H1 (cell line): ENCODE results near the gene ARHGEF16. TPM values are rescaled to one million over a fixed set of nuclear protein-coding genes. Genes with fewer than 3 reads are reported as not detected.

Experiments used
- CTCF ChIA-PET: fragments of 300-600 bp; sonication (Branson Sonifier 250); formaldehyde crosslinking; loops from one replicate; lab custom pipeline; 2021; ENCODE audit not compliant: partially characterized antibody; lab: Charles Lee
- POLR2A ChIA-PET: fragments of 300-600 bp; sonication (Branson Sonifier 250); formaldehyde crosslinking; loops from one replicate; lab custom pipeline; 2021; ENCODE audit warnings: inconsistent platforms; ENCODE audit not compliant: partially characterized antibody; lab: Charles Lee
- DNase-seq, 2 experiments: peaks; one replicate each; pipeline versions ENCODE4 v3.0.0 to v3.0.0-alpha.2; 2010 to 2022; ENCODE audit warnings: low spot score in 2 of 2, low read depth in 1 of 2, mixed read lengths in 1 of 2
- FAIRE-seq: peaks from 2 replicates; lab custom pipeline; 2011; peaks lifted over from hg19 to GRCh38; lab: Jason Lieb, UNC
- H2AFZ ChIP-seq: 2 replicates; pipeline ENCODE4 v1.8.1; 2012; ENCODE audit warnings: low read length, inconsistent platforms
- H2AK5ac ChIP-seq: 2 replicates; pipeline ENCODE4 v1.6.1; 2013; ENCODE audit warnings: low read depth, low read length
- H2BK120ac ChIP-seq: replicated peaks from 2 replicates; pipeline ENCODE3; 2013; ENCODE audit warnings: low read depth, low read length, inconsistent platforms
- H2BK12ac ChIP-seq: 2 replicates; pipeline ENCODE4 v1.6.1; 2013; ENCODE audit warnings: low read depth, low read length
- H2BK15ac ChIP-seq: 2 replicates; pipeline ENCODE4 v1.6.1; 2013; ENCODE audit warnings: low read length
- H2BK20ac ChIP-seq: 2 replicates; pipeline ENCODE4 v1.6.1; 2013; ENCODE audit warnings: low read length
- H2BK5ac ChIP-seq: 2 replicates; pipeline ENCODE4 v1.6.1; 2013; ENCODE audit warnings: low read depth, low read length
- H3K14ac ChIP-seq: 2 replicates; pipeline ENCODE4 v1.6.1; 2013; ENCODE audit warnings: inconsistent platforms; ENCODE audit not compliant: insufficient read length
- H3K18ac ChIP-seq: 2 replicates; pipeline ENCODE4 v1.6.1; 2013; ENCODE audit warnings: low read length; ENCODE audit errors: extremely low read depth
- H3K23ac ChIP-seq: 2 replicates; pipeline ENCODE4 v1.6.1; 2013; ENCODE audit warnings: inconsistent platforms; ENCODE audit not compliant: insufficient read length
- H3K23me2 ChIP-seq: 2 replicates; pipeline ENCODE4 v1.6.1; 2013; ENCODE audit warnings: low read depth, low read length
- H3K27ac ChIP-seq: 2 replicates; pipeline ENCODE4 v1.6.1; 2011; ENCODE audit warnings: low read depth, low read length, inconsistent platforms
- H3K27me3 ChIP-seq, 4 experiments: replicated peaks in 1 of 4; 1 replicate in 1 of 4; 2 replicates in 3 of 4; pipeline versions ENCODE4 v1.6.1 to v1.8.1; 2011 to 2013; ENCODE audit warnings: low read length in 3 of 4, mild to moderate bottlenecking in 3 of 4, inconsistent platforms in 2 of 4, mixed read lengths in 2 of 4, moderate library complexity in 1 of 4; ENCODE audit not compliant: control insufficient read depth in 3 of 4, insufficient read depth in 3 of 4; ENCODE audit errors: extremely low read depth in 1 of 4
- H3K36me3 ChIP-seq, 4 experiments: 2 replicates each; pipeline versions ENCODE4 v1.6.1 to v1.8.1; 2011 to 2013; ENCODE audit warnings: mild to moderate bottlenecking in 4 of 4, low read length in 3 of 4, moderate library complexity in 2 of 4, control low read depth in 1 of 4, inconsistent platforms in 1 of 4; ENCODE audit not compliant: insufficient read depth in 4 of 4, control insufficient read depth in 2 of 4
- H3K4ac ChIP-seq: replicated peaks from 2 replicates; pipeline ENCODE3; 2013; ENCODE audit warnings: low read length, low read depth, mixed read lengths, inconsistent platforms; ENCODE audit not compliant: insufficient read length
- H3K4me1 ChIP-seq, 4 experiments: replicated peaks in 1 of 4; 1 replicate in 1 of 4; 2 replicates in 3 of 4; pipeline versions ENCODE4 v1.6.1 to v1.8.1; 2011 to 2013; ENCODE audit warnings: low read length in 3 of 4, inconsistent platforms in 2 of 4, mixed read lengths in 1 of 4; ENCODE audit not compliant: insufficient read depth in 4 of 4, control insufficient read depth in 3 of 4
- H3K4me2 ChIP-seq, 2 experiments: 2 replicates each; pipeline versions ENCODE4 v1.6.1 to v1.8.1; 2011 to 2013; ENCODE audit warnings: low read depth in 2 of 2, low read length in 2 of 2, control low read depth in 1 of 2, inconsistent platforms in 1 of 2, mild to moderate bottlenecking in 1 of 2; ENCODE audit not compliant: insufficient read depth in 1 of 2
- H3K4me3 ChIP-seq, 4 experiments: fragments of 200-600, 300-600 bp in 1 of 4; sonication (generic), shearing (Covaris generic), sonication (Bioruptor Twin) in 1 of 4; 2 replicates each; pipeline versions ENCODE4 v1.5.1 to v1.8.1; 2011 to 2016; ENCODE audit warnings: low read length in 4 of 4, low read depth in 3 of 4, control low read depth in 2 of 4, inconsistent platforms in 2 of 4, mild to moderate bottlenecking in 2 of 4, mixed read lengths in 1 of 4, moderate library complexity in 1 of 4; ENCODE audit not compliant: insufficient read depth in 2 of 4; ENCODE audit errors: extremely low read depth in 1 of 4
- H3K56ac ChIP-seq: replicated peaks from 2 replicates; pipeline ENCODE3; 2013; ENCODE audit warnings: low read depth, mild to moderate bottlenecking, mixed read lengths, low read length, inconsistent platforms; ENCODE audit not compliant: insufficient read length
- H3K79me1 ChIP-seq: 2 replicates; pipeline ENCODE4 v1.6.1; 2013; ENCODE audit warnings: low read depth, low read length, control low read depth
- H3K79me2 ChIP-seq, 2 experiments: 2 replicates each; pipeline versions ENCODE4 v1.6.1 to v1.8.1; 2012 to 2013; ENCODE audit warnings: low read length in 2 of 2, mild to moderate bottlenecking in 2 of 2, inconsistent platforms in 1 of 2; ENCODE audit not compliant: insufficient read depth in 2 of 2, control insufficient read depth in 1 of 2
- H3K9ac ChIP-seq, 4 experiments: replicated peaks in 1 of 4; 1 replicate in 1 of 4; 2 replicates in 3 of 4; pipeline versions ENCODE4 v1.6.1 to v1.8.1; 2011 to 2013; ENCODE audit warnings: low read depth in 3 of 4, low read length in 3 of 4, control low read depth in 2 of 4, mild to moderate bottlenecking in 2 of 4, moderate library complexity in 2 of 4, inconsistent platforms in 1 of 4; ENCODE audit errors: extremely low read depth in 1 of 4
- H3K9me3 ChIP-seq, 2 experiments: 2 replicates each; pipeline versions ENCODE4 v1.6.1 to v1.8.1; 2012 to 2013; ENCODE audit warnings: mild to moderate bottlenecking in 2 of 2, moderate library complexity in 2 of 2, control low read depth in 1 of 2, inconsistent platforms in 1 of 2, low read depth in 1 of 2, low read length in 1 of 2, mixed read lengths in 1 of 2; ENCODE audit not compliant: insufficient read depth in 2 of 2
- H4K20me1 ChIP-seq, 2 experiments: replicated peaks in 1 of 2; 2 replicates each; pipeline versions ENCODE3 to v1.8.1; 2011 to 2013; ENCODE audit warnings: inconsistent platforms in 2 of 2, low read length in 2 of 2, mild to moderate bottlenecking in 1 of 2; ENCODE audit not compliant: insufficient read depth in 2 of 2, control insufficient read depth in 1 of 2
- H4K5ac ChIP-seq: 2 replicates; pipeline ENCODE4 v1.6.1; 2013; ENCODE audit warnings: low read length, low read depth, mixed read lengths, inconsistent platforms; ENCODE audit not compliant: insufficient read length
- H4K8ac ChIP-seq: 2 replicates; pipeline ENCODE4 v1.8.0; 2013; ENCODE audit warnings: mild to moderate bottlenecking, moderate library complexity, low read length, inconsistent platforms; ENCODE audit not compliant: insufficient read depth; ENCODE audit errors: extremely low read depth
- H4K91ac ChIP-seq: replicated peaks from 2 replicates; pipeline ENCODE3; 2013; ENCODE audit warnings: low read length, mixed read lengths, inconsistent platforms; ENCODE audit not compliant: insufficient read length
- BRCA1 ChIP-seq: IDR thresholded peaks from 2 replicates; pipeline ENCODE4 v1.6.1; 2012; ENCODE audit warnings: low read depth, low read length, improper control_type of control experiment
- SAP30 ChIP-seq: fragments of 300-600 bp; sonication (generic); IDR thresholded peaks from 2 replicates; pipeline ENCODE4 v1.7.1; 2012; ENCODE audit warnings: low read length, moderate library complexity, mild to moderate bottlenecking, inconsistent platforms; ENCODE audit not compliant: insufficient read depth, insufficient replicate concordance
- WGBS, 2 experiments: shearing (Covaris generic) in 1 of 2; methylation state at CpG; one replicate each; pipeline versions ENCODE4 v1.1.6 to v1.1.7; 2013 to 2015; ENCODE audit warnings: low lambda C conversion rate in 2 of 2, mixed read lengths in 2 of 2, inconsistent platforms in 1 of 2, low coverage in 1 of 2, missing lambda C conversion rate in 1 of 2; ENCODE audit not compliant: insufficient replicate concordance in 2 of 2, insufficient coverage in 1 of 2, insufficient read length in 1 of 2; ENCODE audit errors: extremely low coverage in 1 of 2, missing lambda C conversion rate in 1 of 2; 5-methylcytosine and 5-hydroxymethylcytosine counted together
- polyA plus RNA-seq, 7 experiments: library from polyadenylated mRNA; depleted of rRNA in 3 of 7; stranded (reverse) in 5 of 7; unstranded in 2 of 7; fragments of >200 nt in 5 of 7; fragments of 200-250 nt in 2 of 7; gene quantifications; 1 replicate in 5 of 7; 2 replicates in 1 of 7; 4 replicates in 1 of 7; pipeline versions ENCODE4 v1.2.1 to v1.2.3, GENCODE V29; 2011 to 2013; ENCODE audit warnings: missing spikeins in 2 of 7, mixed read lengths in 2 of 7
- total RNA-seq: library from RNA; stranded (reverse); fragmentation: NEBNext Ultra II Directional; extraction: Animal tissue kit (Norgen Biotek cat#: 25700); gene quantifications from 2 replicates; pipeline ENCODE4 v1.2.1, GENCODE V29; 2021

ARHGEF16 gene
- total and polyA plus RNA-seq, 2 of the 8 experiments (the other 6 are each of a cell fraction or from before 2014, with no cell fraction given): 18.3 to 20.7 TPM

DNA sequence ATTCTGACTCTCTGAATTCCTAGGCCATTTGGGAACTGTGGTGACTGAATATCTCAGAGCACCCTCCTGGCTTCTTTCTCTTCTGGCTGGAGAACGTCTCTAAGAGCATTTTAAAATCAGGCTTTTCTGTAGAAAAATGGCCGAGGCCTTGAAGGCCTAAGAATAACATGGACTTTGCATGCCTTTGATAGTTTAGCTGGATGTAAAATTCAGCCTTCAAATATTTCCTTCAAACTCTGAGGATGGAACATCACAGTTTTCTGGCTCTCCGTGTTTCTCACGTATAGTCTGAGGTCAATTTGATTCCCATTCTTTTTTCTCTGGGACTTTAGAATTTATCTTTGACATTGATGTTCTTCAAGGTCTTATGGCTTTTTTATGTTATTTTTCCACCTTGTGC, 34.0 kb downstream of the ARHGEF16 start:
- Histone ChIP-seq H2BK15ac (no peak overlapping the region), H3K79me2 (no peaks in the 10 kb centered on the region), H3K18ac (no peak overlapping the region), H2BK20ac (no peak overlapping the region), H3K4me3 (no peak overlapping the region), H3K23ac (no peak overlapping the region), H4K91ac (no peak overlapping the region), H3K56ac (no peak overlapping the region), H4K5ac (no peak overlapping the region), H3K4ac (no peak overlapping the region), H3K4me1 (no peaks in the 10 kb centered on the region; a peak in 1 of 7 replicates), H3K4me2 (no peak overlapping the region), H4K8ac (no peak overlapping the region), H3K14ac (no peak overlapping the region), H2AK5ac (no peak overlapping the region), H4K20me1 (peaks cover 0 to 4% of the 10 kb centered on the region in 2 experiments), H2BK5ac (no peak overlapping the region), H3K27ac (no peak overlapping the region), H2BK120ac (no peak overlapping the region), H3K9me3 (peaks cover 8 to 26% of the 10 kb centered on the region in 2 experiments; a peak in 2 of 4 replicates), H3K79me1 (no peaks in the 10 kb centered on the region), H3K9ac (no peak overlapping the region), H3K36me3 (no peaks in the 10 kb centered on the region; a peak in 1 of 8 replicates), H2AFZ (no peak overlapping the region), H3K23me2 (no peaks in the 10 kb centered on the region), H2BK12ac (no peak overlapping the region), H3K27me3 (no peaks in the 10 kb centered on the region)
- WGBS, 2 experiments: 93% methylated on average over 4 of the region's 4 CpGs; no CpG with 5 or more reads in 1 of the 2 experiments
- DNase-seq: no peak
- FAIRE-seq: peak; percentile 42
- ChIA-PET POLR2A (interaction anchor here (0.7 kb wide), 1 partner anchor 96 kb away, joined by 4 read pairs; no protein-coding TSS in a partner anchor), CTCF (interaction anchor here (0.7 to 5.3 kb wide), 12 partner anchors 9 to 236 kb away, joined by 3 to 59 read pairs (median 4); no protein-coding TSS in a partner anchor)
- TF ChIP-seq BRCA1 (no peak), SAP30 (no peak)
